HepG2 (cell line): ENCODE data around the gene TH. TPM values are rescaled to one million over a fixed set of nuclear protein-coding genes. Genes with fewer than 3 reads are reported as not detected.

Experiments
- CBX1 ChIP-seq: IDR thresholded peaks from one replicate; pipeline ENCODE4 v1.6.1; 2016; ENCODE audit warnings: antibody characterized with exemption, low read depth
- FOXA1 ChIP-seq, 2 experiments: fragments of 450-650 bp in 1 of 2; sonication (generic) in 1 of 2; formaldehyde crosslinking in 1 of 2; IDR thresholded peaks; 2 replicates each; pipeline versions ENCODE4 v1.4.0 to v1.6.1; 2016 to 2020; ENCODE audit warnings: missing genetic modification reagents in 1 of 2
- HNF4G ChIP-seq, 2 experiments: sonication (generic) in 1 of 2; formaldehyde crosslinking in 1 of 2; IDR thresholded peaks; 2 replicates each; pipeline versions ENCODE4 v1.4.0 to v1.6.1; 2011 to 2020; ENCODE audit warnings: borderline replicate concordance in 2 of 2, low read depth in 2 of 2, mild to moderate bottlenecking in 2 of 2, low read length in 1 of 2, missing genetic modification reagents in 1 of 2, moderate library complexity in 1 of 2
- KMT2B ChIP-seq: IDR thresholded peaks from 2 replicates; pipeline ENCODE4 v1.6.1; 2016; ENCODE audit warnings: missing genetic modification reagents, missing compliant biosample characterization
- RBFOX2 ChIP-seq: fragments of 200-400 bp; formaldehyde crosslinking; IDR thresholded peaks from 2 replicates; pipeline ENCODE4 v1.6.1; 2017; ENCODE audit warnings: low read depth, mild to moderate bottlenecking, low read length
- RBM39 ChIP-seq: fragments of 200-400 bp; formaldehyde crosslinking; IDR thresholded peaks from one replicate; pipeline ENCODE4 v1.6.1; 2018; ENCODE audit warnings: antibody characterized with exemption, mild to moderate bottlenecking, low read depth, low read length; ENCODE audit not compliant: poor library complexity, severe bottlenecking
- ZEB1 ChIP-seq: IDR thresholded peaks from 2 replicates; pipeline ENCODE4 v1.6.1; 2012; ENCODE audit warnings: mild to moderate bottlenecking, low read depth, inconsistent platforms; ENCODE audit not compliant: insufficient replicate concordance
- ZNF3 ChIP-seq: IDR thresholded peaks from 2 replicates; pipeline ENCODE4 v1.7.0; 2017; ENCODE audit warnings: inconsistent platforms
- ZNF619 ChIP-seq: sonication (generic); formaldehyde crosslinking; IDR thresholded peaks from 2 replicates; pipeline ENCODE4 v1.4.0; 2020; ENCODE audit warnings: mild to moderate bottlenecking, missing genetic modification reagents
- polyA plus RNA-seq, 8 experiments: library from polyadenylated mRNA; depleted of rRNA in 3 of 8; stranded (reverse) in 7 of 8; unstranded in 1 of 8; fragments of >200 nt; fragmentation: Illumina TruSeq in 4 of 8; extraction: Trizol in 4 of 8; gene quantifications; 2 replicates each; pipeline versions ENCODE4 v1.2.1 to v1.2.3, GENCODE V29; 2011 to 2016; ENCODE audit warnings: low read depth in 4 of 8, missing spikeins in 1 of 8, mixed read lengths in 1 of 8; ENCODE audit not compliant: insufficient read depth in 1 of 8
- total RNA-seq, 5 experiments: library from RNA; depleted of rRNA; stranded (reverse); fragments of >200 nt; fragmentation: Illumina TruSeq; extraction: Trizol; gene quantifications; 2 replicates each; pipeline ENCODE4 v1.2.3, GENCODE V29; 2016; ENCODE audit warnings: low read depth in 1 of 5
- TF ChIP-seq, protein P1 (sequence below): sonication (generic); formaldehyde crosslinking; IDR thresholded peaks from 2 replicates; pipeline ENCODE4 v1.4.0; 2020; ENCODE audit warnings: missing genetic modification reagents
- TF ChIP-seq, protein P2 (sequence below): sonication (generic); formaldehyde crosslinking; IDR thresholded peaks from 2 replicates; pipeline ENCODE4 v1.4.0; 2020; ENCODE audit warnings: missing genetic modification reagents, borderline replicate concordance
- TF ChIP-seq, protein P3 (sequence below): sonication (generic); formaldehyde crosslinking; IDR thresholded peaks from 2 replicates; pipeline ENCODE4 v1.8.0; 2022; ENCODE audit warnings: mild to moderate bottlenecking, missing genetic modification reagents
- TF ChIP-seq, protein P4 (sequence below): sonication (generic); formaldehyde crosslinking; IDR thresholded peaks from 2 replicates; pipeline ENCODE4 v1.5.0; 2020; ENCODE audit warnings: mild to moderate bottlenecking, missing genetic modification reagents, borderline replicate concordance

TH gene
- total and polyA plus RNA-seq, 2 of the 13 experiments (the other 11 are each of a cell fraction or from before 2014, with no cell fraction given): 0.36 TPM; not detected in 1

DNA sequence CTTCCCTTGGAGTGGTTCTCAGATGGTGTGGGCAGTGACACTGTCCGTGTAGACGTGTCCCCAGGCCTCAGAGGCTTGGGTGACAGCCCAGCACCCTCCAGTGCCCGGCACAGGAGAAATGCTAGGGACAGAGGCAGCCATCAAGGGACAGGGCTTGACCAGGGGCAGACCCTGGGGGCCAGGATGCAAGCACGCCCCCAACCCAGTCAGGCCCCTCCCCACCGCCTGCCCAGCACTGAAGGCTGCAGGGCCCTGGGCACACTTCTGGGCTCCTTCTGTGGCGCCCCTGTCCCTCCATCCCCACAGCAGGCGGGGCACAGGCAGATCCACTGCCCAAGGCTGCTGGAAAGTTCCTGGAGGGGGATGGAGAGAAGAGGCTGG lies 43.5 kb downstream of the TH start (continued):
- TF ChIP-seq, protein P1, sequence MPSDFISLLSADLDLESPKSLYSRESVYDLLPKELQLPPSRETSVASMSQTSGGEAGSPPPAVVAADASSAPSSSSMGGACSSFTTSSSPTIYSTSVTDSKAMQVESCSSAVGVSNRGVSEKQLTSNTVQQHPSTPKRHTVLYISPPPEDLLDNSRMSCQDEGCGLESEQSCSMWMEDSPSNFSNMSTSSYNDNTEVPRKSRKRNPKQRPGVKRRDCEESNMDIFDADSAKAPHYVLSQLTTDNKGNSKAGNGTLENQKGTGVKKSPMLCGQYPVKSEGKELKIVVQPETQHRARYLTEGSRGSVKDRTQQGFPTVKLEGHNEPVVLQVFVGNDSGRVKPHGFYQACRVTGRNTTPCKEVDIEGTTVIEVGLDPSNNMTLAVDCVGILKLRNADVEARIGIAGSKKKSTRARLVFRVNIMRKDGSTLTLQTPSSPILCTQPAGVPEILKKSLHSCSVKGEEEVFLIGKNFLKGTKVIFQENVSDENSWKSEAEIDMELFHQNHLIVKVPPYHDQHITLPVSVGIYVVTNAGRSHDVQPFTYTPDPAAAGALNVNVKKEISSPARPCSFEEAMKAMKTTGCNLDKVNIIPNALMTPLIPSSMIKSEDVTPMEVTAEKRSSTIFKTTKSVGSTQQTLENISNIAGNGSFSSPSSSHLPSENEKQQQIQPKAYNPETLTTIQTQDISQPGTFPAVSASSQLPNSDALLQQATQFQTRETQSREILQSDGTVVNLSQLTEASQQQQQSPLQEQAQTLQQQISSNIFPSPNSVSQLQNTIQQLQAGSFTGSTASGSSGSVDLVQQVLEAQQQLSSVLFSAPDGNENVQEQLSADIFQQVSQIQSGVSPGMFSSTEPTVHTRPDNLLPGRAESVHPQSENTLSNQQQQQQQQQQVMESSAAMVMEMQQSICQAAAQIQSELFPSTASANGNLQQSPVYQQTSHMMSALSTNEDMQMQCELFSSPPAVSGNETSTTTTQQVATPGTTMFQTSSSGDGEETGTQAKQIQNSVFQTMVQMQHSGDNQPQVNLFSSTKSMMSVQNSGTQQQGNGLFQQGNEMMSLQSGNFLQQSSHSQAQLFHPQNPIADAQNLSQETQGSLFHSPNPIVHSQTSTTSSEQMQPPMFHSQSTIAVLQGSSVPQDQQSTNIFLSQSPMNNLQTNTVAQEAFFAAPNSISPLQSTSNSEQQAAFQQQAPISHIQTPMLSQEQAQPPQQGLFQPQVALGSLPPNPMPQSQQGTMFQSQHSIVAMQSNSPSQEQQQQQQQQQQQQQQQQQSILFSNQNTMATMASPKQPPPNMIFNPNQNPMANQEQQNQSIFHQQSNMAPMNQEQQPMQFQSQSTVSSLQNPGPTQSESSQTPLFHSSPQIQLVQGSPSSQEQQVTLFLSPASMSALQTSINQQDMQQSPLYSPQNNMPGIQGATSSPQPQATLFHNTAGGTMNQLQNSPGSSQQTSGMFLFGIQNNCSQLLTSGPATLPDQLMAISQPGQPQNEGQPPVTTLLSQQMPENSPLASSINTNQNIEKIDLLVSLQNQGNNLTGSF (CRISPR knock-in tag): no peak
- TF ChIP-seq RBM39 (peak; percentile 55), RBFOX2 (peak; percentile 90), ZEB1 (no peak), ZNF3 (CRISPR knock-in tag) (no peak), HNF4G (IDR thresholded peaks at IDR 0.05; ENCODE audit: borderline replicate concordance, low read depth, low read length) (no peak), HNF4G (CRISPR knock-in tag; IDR thresholded peaks at IDR 0.05; ENCODE audit: borderline replicate concordance, low read depth) (0 out of 2 replicates have a peak, but pooled peaks have one; percentile 19), ZNF619 (CRISPR knock-in tag) (no peak), KMT2B (CRISPR knock-in tag) (no peak), CBX1 (no peak), FOXA1 (IDR thresholded peaks at IDR 0.05) (no peak), FOXA1 (CRISPR knock-in tag; IDR thresholded peaks at IDR 0.05) (no peak)
- TF ChIP-seq, protein P2, sequence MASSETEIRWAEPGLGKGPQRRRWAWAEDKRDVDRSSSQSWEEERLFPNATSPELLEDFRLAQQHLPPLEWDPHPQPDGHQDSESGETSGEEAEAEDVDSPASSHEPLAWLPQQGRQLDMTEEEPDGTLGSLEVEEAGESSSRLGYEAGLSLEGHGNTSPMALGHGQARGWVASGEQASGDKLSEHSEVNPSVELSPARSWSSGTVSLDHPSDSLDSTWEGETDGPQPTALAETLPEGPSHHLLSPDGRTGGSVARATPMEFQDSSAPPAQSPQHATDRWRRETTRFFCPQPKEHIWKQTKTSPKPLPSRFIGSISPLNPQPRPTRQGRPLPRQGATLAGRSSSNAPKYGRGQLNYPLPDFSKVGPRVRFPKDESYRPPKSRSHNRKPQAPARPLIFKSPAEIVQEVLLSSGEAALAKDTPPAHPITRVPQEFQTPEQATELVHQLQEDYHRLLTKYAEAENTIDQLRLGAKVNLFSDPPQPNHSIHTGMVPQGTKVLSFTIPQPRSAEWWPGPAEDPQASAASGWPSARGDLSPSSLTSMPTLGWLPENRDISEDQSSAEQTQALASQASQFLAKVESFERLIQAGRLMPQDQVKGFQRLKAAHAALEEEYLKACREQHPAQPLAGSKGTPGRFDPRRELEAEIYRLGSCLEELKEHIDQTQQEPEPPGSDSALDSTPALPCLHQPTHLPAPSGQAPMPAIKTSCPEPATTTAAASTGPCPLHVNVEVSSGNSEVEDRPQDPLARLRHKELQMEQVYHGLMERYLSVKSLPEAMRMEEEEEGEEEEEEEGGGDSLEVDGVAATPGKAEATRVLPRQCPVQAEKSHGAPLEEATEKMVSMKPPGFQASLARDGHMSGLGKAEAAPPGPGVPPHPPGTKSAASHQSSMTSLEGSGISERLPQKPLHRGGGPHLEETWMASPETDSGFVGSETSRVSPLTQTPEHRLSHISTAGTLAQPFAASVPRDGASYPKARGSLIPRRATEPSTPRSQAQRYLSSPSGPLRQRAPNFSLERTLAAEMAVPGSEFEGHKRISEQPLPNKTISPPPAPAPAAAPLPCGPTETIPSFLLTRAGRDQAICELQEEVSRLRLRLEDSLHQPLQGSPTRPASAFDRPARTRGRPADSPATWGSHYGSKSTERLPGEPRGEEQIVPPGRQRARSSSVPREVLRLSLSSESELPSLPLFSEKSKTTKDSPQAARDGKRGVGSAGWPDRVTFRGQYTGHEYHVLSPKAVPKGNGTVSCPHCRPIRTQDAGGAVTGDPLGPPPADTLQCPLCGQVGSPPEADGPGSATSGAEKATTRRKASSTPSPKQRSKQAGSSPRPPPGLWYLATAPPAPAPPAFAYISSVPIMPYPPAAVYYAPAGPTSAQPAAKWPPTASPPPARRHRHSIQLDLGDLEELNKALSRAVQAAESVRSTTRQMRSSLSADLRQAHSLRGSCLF (CRISPR knock-in tag): no peak
- TF ChIP-seq, protein P3, sequence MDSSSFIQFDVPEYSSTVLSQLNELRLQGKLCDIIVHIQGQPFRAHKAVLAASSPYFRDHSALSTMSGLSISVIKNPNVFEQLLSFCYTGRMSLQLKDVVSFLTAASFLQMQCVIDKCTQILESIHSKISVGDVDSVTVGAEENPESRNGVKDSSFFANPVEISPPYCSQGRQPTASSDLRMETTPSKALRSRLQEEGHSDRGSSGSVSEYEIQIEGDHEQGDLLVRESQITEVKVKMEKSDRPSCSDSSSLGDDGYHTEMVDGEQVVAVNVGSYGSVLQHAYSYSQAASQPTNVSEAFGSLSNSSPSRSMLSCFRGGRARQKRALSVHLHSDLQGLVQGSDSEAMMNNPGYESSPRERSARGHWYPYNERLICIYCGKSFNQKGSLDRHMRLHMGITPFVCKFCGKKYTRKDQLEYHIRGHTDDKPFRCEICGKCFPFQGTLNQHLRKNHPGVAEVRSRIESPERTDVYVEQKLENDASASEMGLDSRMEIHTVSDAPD (CRISPR knock-in tag): peak; percentile 77; the same call in 1 of the 2 replicates
- TF ChIP-seq, protein P4, sequence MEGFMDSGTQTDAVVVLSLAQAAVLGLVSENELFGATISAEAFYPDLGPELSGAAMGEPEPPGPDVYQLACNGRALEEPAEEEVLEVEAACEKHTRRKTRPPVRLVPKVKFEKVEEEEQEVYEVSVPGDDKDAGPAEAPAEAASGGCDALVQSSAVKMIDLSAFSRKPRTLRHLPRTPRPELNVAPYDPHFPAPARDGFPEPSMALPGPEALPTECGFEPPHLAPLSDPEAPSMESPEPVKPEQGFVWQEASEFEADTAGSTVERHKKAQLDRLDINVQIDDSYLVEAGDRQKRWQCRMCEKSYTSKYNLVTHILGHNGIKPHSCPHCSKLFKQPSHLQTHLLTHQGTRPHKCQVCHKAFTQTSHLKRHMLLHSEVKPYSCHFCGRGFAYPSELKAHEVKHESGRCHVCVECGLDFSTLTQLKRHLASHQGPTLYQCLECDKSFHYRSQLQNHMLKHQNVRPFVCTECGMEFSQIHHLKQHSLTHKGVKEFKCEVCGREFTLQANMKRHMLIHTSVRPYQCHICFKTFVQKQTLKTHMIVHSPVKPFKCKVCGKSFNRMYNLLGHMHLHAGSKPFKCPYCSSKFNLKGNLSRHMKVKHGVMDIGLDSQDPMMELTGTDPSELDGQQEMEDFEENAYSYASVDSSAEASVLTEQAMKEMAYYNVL: no peak
